GM21381 (cell line): ENCODE measurements around the gene SRP68.
"Not testable (repeated sequence)": the region's sequence is repeated elsewhere in the genome, so short reads cannot be mapped to it uniquely, and the experiment has no call there.

Experiments used
- ATAC-seq: cut with Tn5 transposase; IDR thresholded peaks from one replicate; pipeline ENCODE4 v1.9.1; 2021; ENCODE audit warnings: mild to moderate bottlenecking, moderate library complexity; ENCODE audit not compliant: unreplicated experiment

Gene SRP68

GRCh38 chr17:76048025-76048605 lies 24.2 kb downstream of the SRP68 start:
- ATAC-seq, result no peak

GRCh38 chr17:76046064-76046463 lies 26.3 kb downstream of the SRP68 start:
- no peak for ATAC-seq

GRCh38 chr17:76044475-76045007 lies 27.8 kb downstream of the SRP68 start:
- not testable (repeated sequence) for ATAC-seq

- ATAC-seq, result not testable (repeated sequence)
Observed at GRCh38 chr17:76042868-76043267, 29.4 kb downstream of the SRP68 start.

- no peak for ATAC-seq
Observed at GRCh38 chr17:76040376-76040775, 31.9 kb downstream of the SRP68 start.

- ATAC-seq, result no peak
Observed at GRCh38 chr17:76039121-76039520, 33.2 kb downstream of the SRP68 start.

GRCh38 chr17:76038050-76038449 lies 34.3 kb downstream of the SRP68 start:
- no peak for ATAC-seq

- ATAC-seq, result no peak
Observed at GRCh38 chr17:76036497-76037261, 35.6 kb downstream of the SRP68 start.

GRCh38 chr17:76034428-76035350 lies 37.6 kb downstream of the SRP68 start:
- no peak for ATAC-seq

GRCh38 chr17:76033139-76033538 lies 39.2 kb downstream of the SRP68 start:
- no peak for ATAC-seq

- ATAC-seq, result no peak
Observed at GRCh38 chr17:76032780-76033108, 39.6 kb downstream of the SRP68 start.

GRCh38 chr17:76032073-76032779 lies 40.1 kb downstream of the SRP68 start:
- ATAC-seq, result no peak

GRCh38 chr17:76027159-76027839 lies 45.0 kb downstream of the SRP68 start, which contains the start of gene EVPL:
EVPL (minus strand) TSS chr17:76027306; CDS start chr17:76027198, 108 bp downstream.
- ATAC-seq, result no peak

- no peak for ATAC-seq
Observed at GRCh38 chr17:76026714-76027158, 45.6 kb downstream of the SRP68 start.

GRCh38 chr17:76025294-76025693 lies 47.0 kb downstream of the SRP68 start:
- no peak for ATAC-seq

GRCh38 chr17:76024353-76024752 lies 48.0 kb downstream of the SRP68 start:
- ATAC-seq, result no peak

GRCh38 chr17:76023900-76024237 lies 48.4 kb downstream of the SRP68 start:
- no peak for ATAC-seq

- ATAC-seq, result no peak
Observed at GRCh38 chr17:76022973-76023899, 49.1 kb downstream of the SRP68 start.

GRCh38 chr17:76022285-76022684 lies 50.0 kb downstream of the SRP68 start:
- ATAC-seq, result no peak
